ENCODE results near the gene FREM2. TPM values are rescaled to one million over a fixed set of nuclear protein-coding genes. Genes with fewer than 3 reads are reported as not detected.

Gene FREM2
- total RNA-seq = not detected in 2 replicates

DNA sequence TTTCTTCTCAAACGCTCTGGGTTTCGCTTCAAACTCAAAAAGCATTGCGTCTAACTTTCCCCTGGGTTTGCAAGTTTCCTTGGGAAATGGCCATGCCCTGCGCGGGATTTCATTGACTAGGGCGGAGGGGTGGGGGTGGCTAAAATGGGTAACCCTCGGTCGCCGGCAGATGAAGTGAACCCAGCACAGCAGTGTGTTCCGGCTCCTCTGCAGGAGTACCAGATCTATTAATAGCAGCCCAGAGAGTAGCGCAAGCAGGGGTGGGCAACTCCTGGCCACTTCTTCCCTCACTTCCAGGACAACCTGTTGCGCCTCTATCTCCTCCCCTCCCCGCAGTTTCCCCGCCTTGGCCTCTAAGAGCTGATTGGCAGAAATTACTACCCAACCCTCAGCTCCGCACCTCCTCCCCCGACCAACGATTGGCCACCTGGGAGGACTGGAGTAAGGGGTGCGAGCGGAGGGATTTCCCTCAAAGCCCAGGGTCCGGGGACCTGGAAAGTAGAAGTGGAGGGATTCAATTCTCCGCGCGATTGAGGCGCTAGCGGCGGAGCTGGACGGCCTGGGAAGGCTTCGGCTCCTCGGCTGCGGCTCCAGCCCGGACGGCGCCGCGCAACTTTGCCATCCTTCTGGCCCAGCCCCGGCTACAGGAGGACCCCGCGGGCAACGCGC lies at the start of gene FREM2:
TSS of gene FREM2 (plus strand) at position 501 of the 669 bp plus-strand sequence. CDS start 268 bp downstream, outside the sequence.

Small RNAs within 50 kb of the gene (small RNA-seq; reads per million reads assigned to genes)
- not detected for gene PLA2G12AP2
- gene RNU6-56P = not detected

All from subcutaneous preadipocyte (primary cell).